HG02763 (cell line): ENCODE results near the gene OR2T34.
"Not testable (repeated sequence)": the region's sequence is repeated elsewhere in the genome, so short reads cannot be mapped to it uniquely, and the experiment has no call there.

Source experiments
- ATAC-seq: cut with Tn5 transposase; IDR thresholded peaks from one replicate; pipeline ENCODE4 v1.9.1; 2021; ENCODE audit warnings: mild to moderate bottlenecking, moderate library complexity; ENCODE audit not compliant: unreplicated experiment

The OR2T34 gene

GRCh38 chr1:248565530-248566373 is 8.8 kb downstream of the OR2T34 start:
- ATAC-seq = peak; percentile 66

- ATAC-seq = not testable (repeated sequence)
Measured at GRCh38 chr1:248562672-248563071, 11.9 kb downstream of the OR2T34 start, which contains the start of gene OR2T29. TSS of gene OR2T29 (minus strand) at chr1:248562772. CDS start at chr1:248559491, 3,281 bp downstream.

GRCh38 chr1:248551027-248551426 is 23.5 kb downstream of the OR2T34 start:
- not testable (repeated sequence) for ATAC-seq

- ATAC-seq = not testable (repeated sequence)
Measured at GRCh38 chr1:248547383-248547782, 27.2 kb downstream of the OR2T34 start.

- not testable (repeated sequence) for ATAC-seq
Measured at GRCh38 chr1:248537449-248537848, 37.1 kb downstream of the OR2T34 start.
